Stimulated activated CD4-positive, alpha-beta T cell treated with anti-CD3 and anti-CD28 coated beads, TNF-alpha, amount 100 ng/mL, for 24 hours (primary cell): ENCODE data around the gene TTC38.
"Not testable (repeated sequence)": the region's sequence is repeated elsewhere in the genome, so short reads cannot be mapped to it uniquely, and the experiment has no call there.

ENCODE experiments used
- DNase-seq, 3 experiments: peaks; one replicate each; pipeline ENCODE4 v3.0.0-alpha.2; 2020; ENCODE audit warnings: low read depth in 3 of 3

The TTC38 gene

GRCh38 chr22:46296257-46297150 is 28.7 kb downstream of the TTC38 start, which contains the start of gene GTSE1:
TSS of gene GTSE1 (plus strand) at chr22:46296870. CDS start at chr22:46297401, 531 bp downstream.
- peak; percentile 92 to 97 (median 93) for DNase-seq

GRCh38 chr22:46297151-46297812 is 29.5 kb downstream of the TTC38 start:
- peak in 1 of 3 experiments; percentile 25 for DNase-seq

GRCh38 chr22:46299101-46299500 is 31.3 kb downstream of the TTC38 start:
- no peak for DNase-seq

- DNase-seq: no peak
Observed at GRCh38 chr22:46300491-46300890, 32.7 kb downstream of the TTC38 start.

GRCh38 chr22:46303347-46303965 is 35.6 kb downstream of the TTC38 start:
- DNase-seq: no peak

GRCh38 chr22:46308283-46308988 is 40.6 kb downstream of the TTC38 start:
- no peak for DNase-seq

- no peak for DNase-seq
Observed at GRCh38 chr22:46309526-46310085, 41.8 kb downstream of the TTC38 start.

GRCh38 chr22:46312056-46312455 is 44.2 kb downstream of the TTC38 start:
- DNase-seq: no peak

GRCh38 chr22:46312848-46313247 is 45.0 kb downstream of the TTC38 start:
- DNase-seq: not testable (repeated sequence)

GRCh38 chr22:46315976-46316375 is 48.2 kb downstream of the TTC38 start:
- DNase-seq: no peak

- no peak for DNase-seq
Observed at GRCh38 chr22:46317646-46318045, 49.8 kb downstream of the TTC38 start.

- no peak for DNase-seq
Observed at GRCh38 chr22:46318576-46318975, 50.8 kb downstream of the TTC38 start.

- DNase-seq: no peak
Observed at GRCh38 chr22:46319319-46319718, 51.5 kb downstream of the TTC38 start.

GRCh38 chr22:46320166-46320710 is 52.4 kb downstream of the TTC38 start:
- DNase-seq: no peak

GRCh38 chr22:46320716-46321386 is 53.0 kb downstream of the TTC38 start:
- no peak for DNase-seq

GRCh38 chr22:46322711-46323110 is 54.9 kb downstream of the TTC38 start:
- DNase-seq: no peak

GRCh38 chr22:46323162-46323561 is 55.4 kb downstream of the TTC38 start:
- no peak for DNase-seq

- no peak for DNase-seq
Observed at GRCh38 chr22:46326066-46326680, 58.4 kb downstream of the TTC38 start.

GRCh38 chr22:46327691-46328465 is 60.1 kb downstream of the TTC38 start:
- no peak for DNase-seq
